Psoas muscle (tissue), 8 donors: ENCODE data around the gene CPD. TPM values are rescaled to one million over a fixed set of nuclear protein-coding genes. Genes with fewer than 3 reads are reported as not detected.

ENCODE experiments used
- ATAC-seq, 4 donors: fragments of 200-7000 bp; cut with Tn5 transposase; one replicate each; pipeline ENCODE4 v1.9.1; 2020; ENCODE audit warnings: moderate library complexity in 3 of 4, mild to moderate bottlenecking in 2 of 4
- DNase-seq, 2 donors: peaks; one replicate each; pipeline ENCODE4 v3.0.0-alpha.2; 2020
- H3K27ac ChIP-seq: fragments of 200-600 bp; one replicate; pipeline ENCODE4 v1.8.0; 2022
- H3K27me3 ChIP-seq, 3 donors: fragments of 200-600 bp in 1 of 3; one replicate each; pipeline versions ENCODE4 v1.6.1 to v1.8.0; 2013 to 2022; ENCODE audit warnings: low read length in 2 of 3, mild to moderate bottlenecking in 2 of 3, moderate library complexity in 1 of 3; ENCODE audit not compliant: insufficient read depth in 3 of 3
- H3K36me3 ChIP-seq, 2 donors: fragments of 200-600 bp in 1 of 2; one replicate each; pipeline versions ENCODE4 v1.6.1 to v1.8.0; 2013 to 2022; ENCODE audit warnings: low read depth in 1 of 2, mild to moderate bottlenecking in 1 of 2, moderate library complexity in 1 of 2; ENCODE audit not compliant: insufficient read depth in 1 of 2
- H3K4me1 ChIP-seq: fragments of 200-600 bp; one replicate; pipeline ENCODE4 v1.8.0; 2022
- H3K4me3 ChIP-seq: fragments of 200-600 bp; one replicate; pipeline ENCODE4 v1.8.0; 2022; ENCODE audit warnings: mild to moderate bottlenecking
- H3K9me3 ChIP-seq: fragments of 200-600 bp; one replicate; pipeline ENCODE4 v1.8.0; 2022
- WGBS, 3 donors: extraction: QIAGEN DNeasy Blood & Tissue Kit; methylation state at CpG; one replicate each; pipeline versions ENCODE4 v1.1.6 to v1.1.7; 2013; 5-methylcytosine and 5-hydroxymethylcytosine counted together
- intact Hi-C, 2 donors: fragments of 100-400 bp; cut with DNase I; formaldehyde crosslinking; loops; one replicate each; pipeline versions ENCODE4 v1.11.0 to v1.14.2; 2022
- polyA plus RNA-seq, 3 donors: library from polyadenylated mRNA; stranded (reverse); fragments of 200-250 nt; gene quantifications; one replicate each; pipeline ENCODE4 v1.2.3, GENCODE V29; 2013
- total RNA-seq, 4 donors: library from RNA; stranded (reverse); fragmentation: NEBNext Ultra II Directional in 2 of 4; extraction: Animal tissue kit (Norgen Biotek cat#: 25700) in 2 of 4; gene quantifications; one replicate each; pipeline versions ENCODE4 v1.2.1 to v1.2.4, GENCODE V29; 2021 to 2023
- TF ChIP-seq, protein P1 (sequence below): fragments of 200-600 bp; IDR thresholded peaks from one replicate; pipeline ENCODE4 v1.8.0; 2022; ENCODE audit warnings: antibody characterized with exemption
- donor health status: healthy with polysubstance abuse.
- donor health status: DM: no; HTN: no; CAD: no; lungs with moderate emphysema.
- donor health status: Bipolar disorder and iron deficiency.
- donor health status: healthy.
- donor health status: DM: yes; HTN: yes; CAD: no.
- donor health status: DM: no; HTN: no; CAD: no.
- donor health status: DM: no; HTN: no; CAD: no.
- donor health status: DM: yes; HTN: yes; CAD: no.

CPD gene
- total and polyA plus RNA-seq, 7 donors: 5.6 to 29.3 (median 18.6) TPM

DNA sequence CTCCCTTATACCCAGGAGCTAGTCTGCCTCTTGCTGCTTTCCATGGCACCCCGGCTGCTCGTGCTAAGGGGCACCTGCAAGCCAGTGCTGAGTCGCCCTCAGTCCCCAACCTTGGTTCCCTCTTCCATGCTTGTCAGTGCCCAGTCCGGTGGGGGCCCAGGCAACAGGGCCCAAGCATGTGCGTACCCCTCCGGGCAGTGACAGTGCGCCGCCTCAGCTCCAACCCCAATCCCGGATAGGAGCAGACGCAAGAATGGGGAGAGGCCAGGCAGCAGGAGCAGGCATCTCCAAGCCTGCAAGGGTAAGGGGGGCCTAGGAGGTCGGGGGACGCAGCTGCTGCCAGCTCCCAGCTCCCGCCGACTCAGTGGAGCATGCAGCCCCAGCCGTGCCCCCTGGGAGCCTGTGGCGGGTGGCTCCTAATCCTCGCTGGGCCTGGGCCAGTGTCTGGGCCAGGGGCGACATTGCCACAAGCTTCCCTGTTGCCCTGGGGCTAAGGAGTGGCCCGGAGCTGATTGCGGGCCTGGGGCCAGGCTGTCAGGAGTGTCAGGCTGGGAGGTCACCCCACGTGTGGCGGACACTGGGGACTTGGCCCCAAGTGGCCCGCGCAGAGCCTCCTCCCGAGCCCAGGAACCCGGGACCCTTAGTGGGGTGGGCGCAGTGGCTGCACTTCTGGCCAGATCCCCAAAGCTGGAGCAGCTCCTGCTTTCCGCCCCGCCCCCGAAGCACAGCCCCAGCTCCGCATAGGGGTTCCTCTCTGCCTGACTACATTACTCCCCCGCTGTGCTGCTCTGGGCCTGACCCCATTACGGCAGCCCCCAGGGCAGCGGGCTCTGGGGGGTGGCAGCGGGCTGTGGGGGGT, 9.8 kb downstream of the CPD start:
- H3K9me3 ChIP-seq: no peaks in the 10 kb centered on the region
- 93 to 96% (median 95%) methylated on average over 29 to 35 of the region's 35 CpGs for WGBS, 3 donors
- peaks cover 0 to 61% of the 10 kb centered on the region in 2 donors for H3K36me3 ChIP-seq
- TF ChIP-seq, protein P1, sequence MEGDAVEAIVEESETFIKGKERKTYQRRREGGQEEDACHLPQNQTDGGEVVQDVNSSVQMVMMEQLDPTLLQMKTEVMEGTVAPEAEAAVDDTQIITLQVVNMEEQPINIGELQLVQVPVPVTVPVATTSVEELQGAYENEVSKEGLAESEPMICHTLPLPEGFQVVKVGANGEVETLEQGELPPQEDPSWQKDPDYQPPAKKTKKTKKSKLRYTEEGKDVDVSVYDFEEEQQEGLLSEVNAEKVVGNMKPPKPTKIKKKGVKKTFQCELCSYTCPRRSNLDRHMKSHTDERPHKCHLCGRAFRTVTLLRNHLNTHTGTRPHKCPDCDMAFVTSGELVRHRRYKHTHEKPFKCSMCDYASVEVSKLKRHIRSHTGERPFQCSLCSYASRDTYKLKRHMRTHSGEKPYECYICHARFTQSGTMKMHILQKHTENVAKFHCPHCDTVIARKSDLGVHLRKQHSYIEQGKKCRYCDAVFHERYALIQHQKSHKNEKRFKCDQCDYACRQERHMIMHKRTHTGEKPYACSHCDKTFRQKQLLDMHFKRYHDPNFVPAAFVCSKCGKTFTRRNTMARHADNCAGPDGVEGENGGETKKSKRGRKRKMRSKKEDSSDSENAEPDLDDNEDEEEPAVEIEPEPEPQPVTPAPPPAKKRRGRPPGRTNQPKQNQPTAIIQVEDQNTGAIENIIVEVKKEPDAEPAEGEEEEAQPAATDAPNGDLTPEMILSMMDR: no peak
- H3K27me3 ChIP-seq: no peaks in the 10 kb centered on the region
- H3K27ac ChIP-seq: no peak overlapping the region
- no peak for ATAC-seq
- DNase-seq: no peak
- intact Hi-C loops: no loop called here
- H3K4me1 ChIP-seq: peaks cover 13% of the 10 kb centered on the region
- no peak overlapping the region for H3K4me3 ChIP-seq

DNA sequence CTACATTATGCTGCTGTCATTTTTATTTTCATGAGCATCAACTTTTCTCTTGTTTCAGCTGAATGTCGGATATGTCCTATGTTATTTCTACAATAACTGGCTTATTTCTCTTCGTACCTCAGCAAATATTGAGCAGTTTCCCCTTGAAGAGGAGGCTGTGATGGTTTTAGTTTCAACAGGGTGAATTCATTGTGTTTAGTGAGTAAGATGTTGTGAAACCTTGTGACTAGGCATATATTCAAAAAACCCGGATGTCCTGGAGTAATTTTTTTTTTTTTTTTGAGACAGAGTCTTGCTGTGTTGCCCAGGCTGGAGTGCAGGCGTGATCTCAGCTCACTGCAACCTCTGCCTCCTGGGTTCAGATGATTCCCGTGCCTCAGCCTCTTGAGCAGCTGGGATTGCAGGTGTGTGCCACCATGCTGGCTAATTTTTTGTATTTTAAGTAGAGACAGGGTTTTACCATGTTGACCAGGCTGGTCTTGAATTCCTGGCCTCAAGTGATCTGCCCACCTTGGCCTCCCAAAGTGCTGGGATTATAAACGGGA, 11.1 kb downstream of the CPD start:
- H3K36me3 ChIP-seq: peaks cover 0 to 60% of the 10 kb centered on the region in 2 donors
- no peaks in the 10 kb centered on the region for H3K27me3 ChIP-seq
- H3K4me3 ChIP-seq: no peak overlapping the region
- peaks cover 6% of the 10 kb centered on the region for H3K4me1 ChIP-seq
- H3K27ac ChIP-seq: no peak overlapping the region
- intact Hi-C loops: no loop called here
- 82 to 91% (median 86%) methylated on average over 6 of the region's 6 CpGs for WGBS, 3 donors
- TF ChIP-seq, protein P1: no peak
- H3K9me3 ChIP-seq: no peaks in the 10 kb centered on the region
- ATAC-seq (no peak), DNase-seq (no peak)

DNA sequence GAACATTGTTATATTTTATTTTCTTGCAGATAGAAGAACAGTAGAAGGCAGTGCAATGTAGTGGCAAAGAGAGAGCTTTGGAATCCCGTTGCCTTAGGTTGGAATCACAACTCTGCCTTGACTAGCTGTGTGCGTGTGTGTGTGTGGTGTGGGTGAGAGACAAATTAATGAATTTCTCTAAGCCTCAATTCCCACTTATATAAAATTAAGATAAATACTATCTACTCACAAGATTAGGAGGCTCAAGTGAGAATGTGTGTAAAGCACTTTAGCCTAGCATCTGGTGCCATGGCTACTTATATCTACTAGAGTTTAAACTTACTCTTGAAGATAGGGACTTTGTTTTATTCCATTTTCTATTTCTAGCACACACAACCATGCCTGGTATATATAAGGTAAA, 12.8 kb downstream of the CPD start:
- peaks cover 0 to 43% of the 10 kb centered on the region in 2 donors for H3K36me3 ChIP-seq

DNA sequence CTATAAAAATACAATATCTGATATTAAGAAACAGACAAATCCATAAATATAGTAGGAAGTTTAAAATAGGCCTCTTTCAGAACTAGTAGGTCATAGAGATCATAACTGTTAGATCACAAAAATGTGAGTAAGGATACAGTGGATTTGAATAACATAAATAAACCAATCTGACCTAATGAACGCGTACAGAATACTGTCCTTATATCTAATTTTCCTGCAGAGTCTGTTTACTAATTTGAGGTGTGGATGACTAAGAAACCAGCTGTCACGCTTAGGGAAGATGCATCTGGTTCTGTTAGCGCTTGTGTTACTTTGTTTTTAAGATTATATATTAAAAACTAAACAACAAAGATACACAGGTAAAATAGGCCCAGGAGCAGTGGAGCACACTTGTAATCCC, 14.8 kb downstream of the CPD start:
- ATAC-seq (no peak), DNase-seq (no peak)
- H3K27ac ChIP-seq: no peak overlapping the region
- TF ChIP-seq, protein P1: no peak
- 95 to 97% (median 95%) methylated on average over 4 of the region's 4 CpGs for WGBS, 3 donors
- H3K27me3 ChIP-seq: no peaks in the 10 kb centered on the region
- intact Hi-C loops: no loop called here
- H3K9me3 ChIP-seq: no peaks in the 10 kb centered on the region
- H3K36me3 ChIP-seq: peaks cover 0 to 25% of the 10 kb centered on the region in 2 donors
- no peak overlapping the region for H3K4me3 ChIP-seq
- peaks cover 16% of the 10 kb centered on the region for H3K4me1 ChIP-seq

More for the DNA sequence above, 12.8 kb downstream of the CPD start:
- H3K27me3 ChIP-seq: no peaks in the 10 kb centered on the region
- no peak overlapping the region for H3K27ac ChIP-seq
- DNase-seq (no peak), ATAC-seq (no peak)
- no peaks in the 10 kb centered on the region for H3K9me3 ChIP-seq
- no peak overlapping the region for H3K4me3 ChIP-seq
- TF ChIP-seq, protein P1: no peak
- intact Hi-C loops: no loop called here
- WGBS, 3 donors: 93 to 98% (median 96%) methylated on average over 2 of the region's 2 CpGs
- H3K4me1 ChIP-seq: peaks cover 16% of the 10 kb centered on the region
